K562 (cell line): ENCODE data around the gene PRIM1. TPM values are rescaled to one million over a fixed set of nuclear protein-coding genes. Genes with fewer than 3 reads are reported as not detected.

ENCODE experiments used
- ATAC-seq: fragments of 200-7000 bp; cut with Tn5 transposase; 3 replicates; pipeline ENCODE4 v1.9.1; 2020; ENCODE audit warnings: moderate library complexity
- BruUV-seq: library from RNA; stranded (reverse); fragments of 400-500 nt; replicated peaks from 2 replicates; lab custom pipeline; 2021; lab: Mats Ljungman, UMichigan
- CTCF ChIA-PET: fragments of 300-600 bp; formaldehyde crosslinking; extraction: SDS; loops from one replicate; lab custom pipeline; 2021; ENCODE audit warnings: low intra/inter-chr PET ratio; lab: Yijun Ruan, JAX
- POLR2A ChIA-PET: fragments of 300-600, 350-650 bp; sonication (Branson Sonifier 250); formaldehyde crosslinking; extraction: SDS; loops from one replicate; lab custom pipeline; 2021; ENCODE audit warnings: antibody characterized with exemption, inconsistent platforms; lab: Yijun Ruan, JAX
- DNase-seq, 4 experiments: peaks; one replicate each; pipeline versions ENCODE4 v3.0.0 to v3.0.0-alpha.2; 2011 to 2018; ENCODE audit warnings: low spot score in 3 of 4, mixed read lengths in 3 of 4; ENCODE audit errors: extremely low read depth in 1 of 4
- FAIRE-seq: peaks from 2 replicates; lab custom pipeline; 2011; peaks lifted over from hg19 to GRCh38; lab: Jason Lieb, UNC
- H2AFZ ChIP-seq: 2 replicates; pipeline ENCODE4 v1.6.0; 2011; ENCODE audit warnings: low read depth, low read length, control low read depth, inconsistent platforms
- H3K27ac ChIP-seq: fragments of 200-600 bp; 3 replicates; pipeline ENCODE4 v1.8.0; 2011; ENCODE audit warnings: low read depth, mild to moderate bottlenecking, control low read depth, inconsistent platforms, low read length, moderate library complexity, mixed read lengths; ENCODE audit errors: extremely low read depth
- H3K27me3 ChIP-seq, 2 experiments: fragments of 300-600 bp in 1 of 2; 2 replicates in 1 of 2; 3 replicates in 1 of 2; pipeline versions ENCODE4 v1.6.0 to v1.8.0; 2011; ENCODE audit warnings: inconsistent platforms in 2 of 2, low read length in 2 of 2, mild to moderate bottlenecking in 1 of 2, mixed read lengths in 1 of 2, moderate library complexity in 1 of 2; ENCODE audit not compliant: control insufficient read depth in 2 of 2, insufficient read depth in 2 of 2
- H3K36me3 ChIP-seq: fragments of 300-600 bp; 3 replicates; pipeline ENCODE4 v1.8.0; 2011; ENCODE audit warnings: mild to moderate bottlenecking, low read length, inconsistent platforms; ENCODE audit not compliant: control insufficient read depth, insufficient read depth
- H3K4me1 ChIP-seq, 2 experiments: fragments of 200-600 bp in 1 of 2; replicated peaks in 1 of 2; 2 replicates in 1 of 2; 3 replicates in 1 of 2; pipeline versions ENCODE4 v1.5.1 to v1.8.0; 2011; ENCODE audit warnings: inconsistent platforms in 2 of 2, low read length in 2 of 2, mild to moderate bottlenecking in 1 of 2, mixed read lengths in 1 of 2, moderate library complexity in 1 of 2; ENCODE audit not compliant: control insufficient read depth in 2 of 2, insufficient read depth in 2 of 2
- H3K4me2 ChIP-seq: 2 replicates; pipeline ENCODE4 v1.6.1; 2011; ENCODE audit warnings: low read length, control low read depth, inconsistent platforms, mixed read lengths; ENCODE audit not compliant: insufficient read depth
- H3K4me3 ChIP-seq: fragments of 200-600 bp; sonication (generic), shearing (Covaris generic); 2 replicates; pipeline ENCODE4 v1.5.1; 2016; ENCODE audit warnings: control low read depth, inconsistent platforms
- H3K79me2 ChIP-seq: fragments of 200-600 bp; 3 replicates; pipeline ENCODE4 v1.8.0; 2011; ENCODE audit warnings: low read length, inconsistent platforms; ENCODE audit not compliant: control insufficient read depth, insufficient read depth
- H3K9ac ChIP-seq, 2 experiments: 2 replicates each; pipeline versions ENCODE4 v1.6.0 to v1.6.1; 2011; ENCODE audit warnings: low read depth in 2 of 2, low read length in 2 of 2, control low read depth in 1 of 2, inconsistent platforms in 1 of 2, mild to moderate bottlenecking in 1 of 2, mixed read lengths in 1 of 2; ENCODE audit not compliant: insufficient read depth in 1 of 2
- H3K9me1 ChIP-seq: one replicate; pipeline ENCODE4 v1.6.0; 2011; ENCODE audit warnings: inconsistent platforms, mild to moderate bottlenecking, low read length, moderate library complexity; ENCODE audit not compliant: control insufficient read depth, insufficient read depth
- H3K9me3 ChIP-seq: replicated peaks from 2 replicates; pipeline ENCODE4 v1.5.1; 2011; ENCODE audit warnings: low read depth, low read length, inconsistent platforms; ENCODE audit not compliant: control insufficient read depth, insufficient read depth
- H4K20me1 ChIP-seq: replicated peaks from 2 replicates; pipeline ENCODE4 v1.6.1; 2011; ENCODE audit warnings: low read length, inconsistent platforms, mixed read lengths; ENCODE audit not compliant: control insufficient read depth, insufficient read depth
- in situ Hi-C: fragments of 300-500 bp; cut with MboI; formaldehyde crosslinking; loops from 4 replicates; pipeline ENCODE4 v1.15.0; 2018; ENCODE audit warnings: inconsistent platforms, mixed read lengths
- intact Hi-C: fragments of 100-400 bp; cut with micrococcal nuclease; formaldehyde crosslinking; loops from 2 replicates; pipeline ENCODE4 v1.14.2; 2022
- polyA plus RNA-seq, 8 experiments: library from polyadenylated mRNA; depleted of rRNA in 4 of 8; stranded (reverse) in 5 of 8; unstranded in 3 of 8; fragments of >200 nt; fragmentation: Nextera tagmentation in 2 of 8; fragmentation: Illumina TruSeq in 1 of 8; extraction: Ambion mirVana in 2 of 8; extraction: Trizol in 1 of 8; gene quantifications; 2 replicates each; pipeline versions ENCODE4 v1.2.1 to v1.2.3, GENCODE V29; 2011 to 2014; ENCODE audit warnings: inconsistent platforms in 1 of 8, missing spikeins in 1 of 8
- total RNA-seq, 7 experiments: library from RNA; depleted of rRNA in 6 of 7; stranded (reverse); fragments of >200 nt in 6 of 7; fragmentation: Illumina TruSeq in 2 of 7; extraction: Trizol in 2 of 7; gene quantifications; 2 replicates each; pipeline versions ENCODE4 v1.2.1 to v1.2.3, GENCODE V29; 2011 to 2021; ENCODE audit warnings: low replicate concordance in 1 of 7
- TF ChIP-seq, protein P1 (sequence below): sonication (generic); formaldehyde crosslinking; IDR thresholded peaks from 2 replicates; pipeline ENCODE4 v1.8.0; 2023; ENCODE audit warnings: missing genetic modification reagents, mild to moderate bottlenecking, borderline replicate concordance

PRIM1 gene
- total and polyA plus RNA-seq, 9 of the 15 experiments (the other 6 are each of a cell fraction or from before 2014, with no cell fraction given) = 67.2 to 179 (median 140) TPM

DNA sequence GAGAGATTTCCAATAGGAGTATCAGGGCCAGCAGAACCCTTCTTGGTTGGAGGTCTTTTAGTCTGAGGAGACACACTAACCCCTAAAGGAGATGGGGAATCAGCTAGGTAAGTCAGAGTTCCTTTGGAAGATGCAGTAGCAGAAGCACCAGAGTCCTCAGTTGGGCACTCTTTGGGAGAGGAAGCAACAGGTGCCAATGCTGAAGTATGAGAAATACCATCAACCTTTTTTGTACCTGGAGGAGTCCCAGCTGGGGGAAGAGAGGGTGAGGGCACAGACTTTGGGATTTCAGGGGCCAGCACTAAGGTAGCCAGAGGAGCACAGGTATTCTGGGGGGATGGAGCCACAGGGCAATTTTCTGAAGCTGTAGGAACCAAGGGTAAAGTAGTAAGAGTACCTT lies 33.1 kb downstream of the PRIM1 start:
- DNase-seq (no peak), FAIRE-seq (no peak), ATAC-seq (no peak)
- Histone ChIP-seq H3K4me3 (no peak overlapping the region), H3K9me3 (no peaks in the 10 kb centered on the region), H3K4me2 (no peak overlapping the region), H3K79me2 (peaks cover 96% of the 10 kb centered on the region), H3K9ac (peak overlapping the region; percentile 13 to 18; a peak in 1 of 4 replicates)
- intact Hi-C loops (no loop called here), in situ Hi-C loops (no loop called here)
- TF ChIP-seq, protein P1, sequence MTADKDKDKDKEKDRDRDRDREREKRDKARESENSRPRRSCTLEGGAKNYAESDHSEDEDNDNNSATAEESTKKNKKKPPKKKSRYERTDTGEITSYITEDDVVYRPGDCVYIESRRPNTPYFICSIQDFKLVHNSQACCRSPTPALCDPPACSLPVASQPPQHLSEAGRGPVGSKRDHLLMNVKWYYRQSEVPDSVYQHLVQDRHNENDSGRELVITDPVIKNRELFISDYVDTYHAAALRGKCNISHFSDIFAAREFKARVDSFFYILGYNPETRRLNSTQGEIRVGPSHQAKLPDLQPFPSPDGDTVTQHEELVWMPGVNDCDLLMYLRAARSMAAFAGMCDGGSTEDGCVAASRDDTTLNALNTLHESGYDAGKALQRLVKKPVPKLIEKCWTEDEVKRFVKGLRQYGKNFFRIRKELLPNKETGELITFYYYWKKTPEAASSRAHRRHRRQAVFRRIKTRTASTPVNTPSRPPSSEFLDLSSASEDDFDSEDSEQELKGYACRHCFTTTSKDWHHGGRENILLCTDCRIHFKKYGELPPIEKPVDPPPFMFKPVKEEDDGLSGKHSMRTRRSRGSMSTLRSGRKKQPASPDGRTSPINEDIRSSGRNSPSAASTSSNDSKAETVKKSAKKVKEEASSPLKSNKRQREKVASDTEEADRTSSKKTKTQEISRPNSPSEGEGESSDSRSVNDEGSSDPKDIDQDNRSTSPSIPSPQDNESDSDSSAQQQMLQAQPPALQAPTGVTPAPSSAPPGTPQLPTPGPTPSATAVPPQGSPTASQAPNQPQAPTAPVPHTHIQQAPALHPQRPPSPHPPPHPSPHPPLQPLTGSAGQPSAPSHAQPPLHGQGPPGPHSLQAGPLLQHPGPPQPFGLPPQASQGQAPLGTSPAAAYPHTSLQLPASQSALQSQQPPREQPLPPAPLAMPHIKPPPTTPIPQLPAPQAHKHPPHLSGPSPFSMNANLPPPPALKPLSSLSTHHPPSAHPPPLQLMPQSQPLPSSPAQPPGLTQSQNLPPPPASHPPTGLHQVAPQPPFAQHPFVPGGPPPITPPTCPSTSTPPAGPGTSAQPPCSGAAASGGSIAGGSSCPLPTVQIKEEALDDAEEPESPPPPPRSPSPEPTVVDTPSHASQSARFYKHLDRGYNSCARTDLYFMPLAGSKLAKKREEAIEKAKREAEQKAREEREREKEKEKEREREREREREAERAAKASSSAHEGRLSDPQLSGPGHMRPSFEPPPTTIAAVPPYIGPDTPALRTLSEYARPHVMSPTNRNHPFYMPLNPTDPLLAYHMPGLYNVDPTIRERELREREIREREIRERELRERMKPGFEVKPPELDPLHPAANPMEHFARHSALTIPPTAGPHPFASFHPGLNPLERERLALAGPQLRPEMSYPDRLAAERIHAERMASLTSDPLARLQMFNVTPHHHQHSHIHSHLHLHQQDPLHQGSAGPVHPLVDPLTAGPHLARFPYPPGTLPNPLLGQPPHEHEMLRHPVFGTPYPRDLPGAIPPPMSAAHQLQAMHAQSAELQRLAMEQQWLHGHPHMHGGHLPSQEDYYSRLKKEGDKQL (CRISPR knock-in tag) = no peak
- TF ChIP-seq, all 486 proteins: peak for 0
- H3K27me3 ChIP-seq = no peaks in the 10 kb centered on the region
- peaks cover 73% of the 10 kb centered on the region for H4K20me1 ChIP-seq
- H3K9me1 ChIP-seq = peaks cover 36% of the 10 kb centered on the region
- H3K4me1 ChIP-seq = peaks cover 28 to 44% of the 10 kb centered on the region in 2 experiments
- H2AFZ ChIP-seq = no peak overlapping the region
- CTCF ChIA-PET = no interaction called here
- BruUV-seq = no TSS peak
- H3K27ac ChIP-seq = peak overlapping the region; percentile 33; the same call in 1 of the 3 replicates
- POLR2A ChIA-PET = interaction anchor here (0.6 to 4.6 kb wide), 4 partner anchors 9 to 74 kb away, joined by 3 to 32 read pairs (median 6); partner anchors contain the start of gene ATP5F1B
- peaks cover 96% of the 10 kb centered on the region for H3K36me3 ChIP-seq
